Mammary epithelial cell (primary cell): ENCODE data around the gene PCDHA3.

Experiments
- EZH2 ChIP-seq: IDR thresholded peaks from 2 replicates; pipeline ENCODE4 v1.6.1; 2012; ENCODE audit warnings: low read length, inconsistent platforms, borderline replicate concordance
- TF ChIP-seq, protein P1 (sequence below), 2 donors: IDR thresholded peaks in 1 of 2; conservative IDR thresholded peaks in 1 of 2; 2 replicates each; pipeline ENCODE4 v1.5.1; 2011 to 2012; ENCODE audit warnings: inconsistent platforms in 2 of 2, low read length in 2 of 2, mild to moderate bottlenecking in 2 of 2, control low read depth in 1 of 2, low read depth in 1 of 2; ENCODE audit not compliant: insufficient read depth in 1 of 2; ENCODE audit errors: extremely low read depth in 1 of 2

DNA sequence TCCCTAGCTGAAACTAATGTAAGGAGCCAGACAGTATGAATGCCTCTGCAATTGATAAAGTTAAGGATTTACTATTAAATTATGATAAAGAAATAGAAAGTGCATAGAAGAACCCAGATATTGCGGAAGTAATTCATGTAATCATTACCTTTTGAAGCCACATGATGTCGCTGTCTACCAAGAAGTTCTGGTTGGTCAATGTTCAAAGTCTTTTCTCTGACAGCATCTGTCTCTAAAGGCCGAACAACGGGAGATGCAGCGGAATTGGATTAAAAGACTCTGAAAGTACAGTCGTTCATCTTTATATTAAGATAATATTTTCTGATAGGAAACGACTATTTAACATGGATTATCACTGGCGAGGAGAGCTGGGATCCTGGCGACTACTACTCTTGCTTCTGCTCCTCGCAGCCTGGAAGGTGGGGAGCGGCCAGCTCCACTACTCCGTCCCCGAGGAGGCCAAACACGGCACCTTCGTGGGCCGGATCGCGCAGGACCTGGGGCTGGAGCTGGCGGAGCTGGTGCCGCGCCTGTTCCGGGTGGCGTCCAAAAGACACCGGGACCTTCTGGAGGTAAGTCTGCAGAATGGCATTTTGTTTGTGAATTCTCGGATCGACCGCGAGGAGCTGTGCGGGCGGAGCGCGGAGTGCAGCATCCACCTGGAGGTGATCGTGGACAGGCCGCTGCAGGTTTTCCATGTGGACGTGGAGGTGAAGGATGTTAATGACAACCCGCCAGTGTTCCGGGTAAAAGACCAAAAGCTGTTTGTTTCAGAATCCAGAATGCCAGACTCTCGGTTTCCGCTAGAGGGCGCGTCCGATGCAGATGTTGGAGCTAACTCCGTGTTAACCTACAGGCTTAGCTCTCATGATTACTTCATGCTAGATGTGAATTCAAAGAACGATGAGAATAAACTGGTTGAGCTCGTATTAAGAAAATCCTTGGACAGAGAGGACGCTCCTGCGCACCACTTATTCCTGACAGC lies 40.4 kb downstream of the PCDHA3 start, which contains the start of gene PCDHA8:
- TF ChIP-seq, protein P1, sequence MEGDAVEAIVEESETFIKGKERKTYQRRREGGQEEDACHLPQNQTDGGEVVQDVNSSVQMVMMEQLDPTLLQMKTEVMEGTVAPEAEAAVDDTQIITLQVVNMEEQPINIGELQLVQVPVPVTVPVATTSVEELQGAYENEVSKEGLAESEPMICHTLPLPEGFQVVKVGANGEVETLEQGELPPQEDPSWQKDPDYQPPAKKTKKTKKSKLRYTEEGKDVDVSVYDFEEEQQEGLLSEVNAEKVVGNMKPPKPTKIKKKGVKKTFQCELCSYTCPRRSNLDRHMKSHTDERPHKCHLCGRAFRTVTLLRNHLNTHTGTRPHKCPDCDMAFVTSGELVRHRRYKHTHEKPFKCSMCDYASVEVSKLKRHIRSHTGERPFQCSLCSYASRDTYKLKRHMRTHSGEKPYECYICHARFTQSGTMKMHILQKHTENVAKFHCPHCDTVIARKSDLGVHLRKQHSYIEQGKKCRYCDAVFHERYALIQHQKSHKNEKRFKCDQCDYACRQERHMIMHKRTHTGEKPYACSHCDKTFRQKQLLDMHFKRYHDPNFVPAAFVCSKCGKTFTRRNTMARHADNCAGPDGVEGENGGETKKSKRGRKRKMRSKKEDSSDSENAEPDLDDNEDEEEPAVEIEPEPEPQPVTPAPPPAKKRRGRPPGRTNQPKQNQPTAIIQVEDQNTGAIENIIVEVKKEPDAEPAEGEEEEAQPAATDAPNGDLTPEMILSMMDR (conservative IDR thresholded peaks at IDR 0.05 in 1 of 2, IDR thresholded peaks at IDR 0.05 in 1 of 2; ENCODE audit: extremely low read depth in 1 of 2, insufficient read depth in 1 of 2, low read depth in 1 of 2, low read length in 2 of 2) = peak; percentile 5 to 23
- no peak for TF ChIP-seq EZH2
